NCI-H69 (cell line): ENCODE measurements around the gene PLCB3.
"Not testable (repeated sequence)": the region's sequence is repeated elsewhere in the genome, so short reads cannot be mapped to it uniquely, and the experiment has no call there.

Experiments used
- DNase-seq: peaks from one replicate; lab custom pipeline; 2025; lab: John Stamatoyannopoulos, UW

Gene PLCB3

DNA sequence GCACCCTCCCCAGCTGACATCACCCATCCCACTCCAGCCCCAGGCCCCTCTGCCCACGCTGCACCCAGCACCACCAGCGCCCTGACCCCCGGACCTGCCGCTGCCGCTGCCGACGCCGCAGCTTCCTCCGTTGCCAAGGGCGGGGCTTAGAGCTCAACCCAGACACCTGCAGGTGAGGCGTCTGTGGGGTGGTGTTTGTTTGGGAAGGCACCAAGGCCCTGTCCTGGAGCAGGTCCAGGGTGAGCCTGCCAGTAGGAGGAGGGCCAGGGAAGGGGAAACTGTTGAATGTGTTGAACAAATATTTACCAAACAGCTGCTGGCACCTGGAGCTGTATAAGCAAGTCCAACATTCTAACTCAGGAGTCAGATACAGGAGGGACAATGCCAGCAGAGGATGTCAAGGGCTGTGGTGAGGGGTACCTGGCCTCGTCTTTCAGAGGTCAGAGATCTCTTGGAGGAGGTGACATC lies 13.8 kb upstream of the PLCB3 start:
- DNase-seq = peak; percentile 97

DNA sequence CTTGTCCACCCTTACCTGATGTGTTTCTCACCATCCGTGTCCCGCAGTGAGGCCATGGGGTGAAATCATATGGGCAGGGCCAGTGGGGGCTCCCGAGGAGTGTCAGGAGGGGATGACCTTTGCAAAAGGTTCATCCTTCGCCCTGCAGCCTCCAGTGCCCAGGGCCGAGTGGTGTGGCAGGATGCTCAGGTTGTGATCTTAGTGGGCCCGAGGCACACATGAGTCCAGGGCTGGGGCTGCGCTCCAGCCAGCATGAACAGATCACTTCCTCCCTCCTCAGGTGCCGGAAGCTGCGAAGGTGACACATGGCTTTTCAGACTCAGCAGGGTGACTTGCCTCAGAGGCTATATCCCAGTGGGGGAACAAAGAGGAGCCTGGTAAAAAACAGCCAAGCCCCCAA lies 13.3 kb upstream of the PLCB3 start:
- peak; percentile 87 for DNase-seq

DNA sequence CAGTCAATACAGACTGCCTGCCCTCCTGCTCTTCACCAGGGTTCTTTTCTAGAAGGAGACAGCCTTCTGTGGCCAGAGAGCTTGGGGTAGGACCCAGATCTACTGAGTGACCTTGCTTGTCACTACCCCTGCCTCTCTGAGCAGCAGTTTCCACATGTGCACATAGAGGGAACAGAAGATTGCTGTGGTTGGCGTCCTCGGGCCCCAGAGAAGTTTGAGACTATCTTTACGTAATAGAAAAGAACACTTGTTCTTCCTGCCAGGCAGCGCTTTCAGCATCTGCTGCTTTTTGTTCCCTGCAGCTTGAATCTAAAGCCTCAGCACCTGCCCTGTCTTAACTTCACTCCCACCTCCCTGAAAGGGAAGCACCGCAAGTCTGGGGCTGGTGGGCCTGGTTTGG lies 12.3 kb upstream of the PLCB3 start:
- DNase-seq = no peak

DNA sequence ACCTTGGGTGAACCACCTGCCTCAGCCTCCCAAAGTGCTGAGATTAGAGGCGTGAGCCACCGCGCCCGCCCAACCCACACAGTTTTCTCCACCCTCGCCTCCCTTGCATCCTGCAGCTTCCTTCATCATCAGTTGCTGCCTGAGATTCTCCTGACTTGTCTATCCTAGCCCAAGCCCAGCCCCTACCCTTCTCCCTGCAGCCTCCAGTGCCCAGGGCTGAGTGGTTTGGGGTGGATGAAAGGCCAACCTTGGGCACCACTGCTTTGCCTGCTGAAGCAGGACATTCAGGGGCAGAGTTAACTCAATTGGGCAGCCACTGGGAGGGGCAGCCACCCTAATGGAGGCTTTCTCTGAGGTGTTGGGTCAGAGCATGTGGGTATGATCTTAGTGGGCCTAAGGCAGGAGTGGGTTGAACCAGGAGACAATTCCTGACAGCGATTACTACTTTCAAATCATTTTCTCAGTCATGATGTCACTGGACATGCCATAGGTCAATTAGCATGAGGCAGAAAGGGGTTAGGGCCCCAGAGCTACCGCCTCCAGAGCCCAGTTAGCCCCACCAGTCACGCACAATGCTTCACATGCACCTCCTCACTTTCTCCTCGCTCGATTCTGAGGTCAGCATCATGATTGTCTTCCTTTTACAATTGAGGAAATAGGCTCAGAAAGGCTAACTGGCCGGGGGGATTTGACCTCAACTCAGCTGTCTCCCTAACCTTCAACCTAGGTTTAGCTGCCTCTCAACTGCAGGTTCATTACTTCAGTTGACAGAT lies 11.5 kb upstream of the PLCB3 start:
- DNase-seq = no peak

DNA sequence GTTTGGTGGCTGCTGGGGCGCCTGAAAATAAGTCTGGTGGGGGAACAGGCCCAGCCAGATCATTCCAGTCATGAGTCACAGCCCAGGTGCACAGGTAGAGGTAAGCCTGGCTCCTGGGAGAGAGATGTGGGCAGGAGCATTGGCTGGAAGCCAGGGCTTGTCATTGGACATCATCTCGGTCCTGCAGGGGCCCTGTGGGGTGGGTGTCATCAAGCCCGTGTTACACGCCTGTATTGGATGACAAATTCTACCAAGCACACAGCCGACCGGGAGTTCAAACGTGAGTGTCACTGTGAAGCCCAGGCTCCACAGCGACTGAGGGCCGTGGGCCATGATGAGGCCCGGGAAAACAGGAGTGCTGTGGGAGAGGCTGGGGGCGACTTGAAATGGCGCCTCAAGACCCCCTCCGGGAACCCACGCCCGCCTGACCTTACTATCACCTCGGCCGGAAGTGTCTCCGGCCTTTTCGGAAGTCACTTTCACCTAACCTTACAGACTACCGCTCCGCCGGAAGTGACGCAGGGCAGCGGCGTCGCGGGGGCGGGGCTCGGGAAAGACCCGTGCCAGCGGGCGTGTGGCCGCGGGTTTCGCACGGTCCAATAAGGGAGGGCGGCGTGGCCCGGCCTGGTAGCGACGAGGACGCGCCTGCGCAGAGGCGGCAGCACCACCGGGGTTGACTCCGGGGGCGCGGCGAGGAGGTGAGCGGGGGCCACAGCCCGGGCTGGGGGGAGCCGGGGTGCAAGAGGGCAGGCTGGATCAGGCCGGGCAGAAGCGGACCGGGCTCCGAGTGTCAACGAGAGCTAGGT lies 10.7 kb upstream of the PLCB3 start, which contains the start of gene FKBP2:
Gene FKBP2 (plus strand): TSS at position 661 of the 806 bp plus-strand sequence. CDS start 1,293 bp downstream, outside the sequence.
- peak; percentile 99 for DNase-seq

DNA sequence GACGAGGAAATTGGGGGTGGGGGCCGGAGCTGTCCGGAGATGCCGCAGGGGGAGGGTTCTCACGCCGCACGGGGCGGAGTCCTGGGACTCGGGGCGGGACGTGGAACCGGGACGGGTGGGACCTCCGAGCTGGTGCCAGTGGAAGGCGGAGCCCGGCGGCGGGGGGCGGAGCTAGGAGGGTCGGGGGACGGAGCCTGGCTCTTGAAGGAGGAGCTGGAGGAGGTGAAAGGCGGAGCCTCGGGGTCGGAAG lies 10.2 kb upstream of the PLCB3 start:
- peak; percentile 99 for DNase-seq

DNA sequence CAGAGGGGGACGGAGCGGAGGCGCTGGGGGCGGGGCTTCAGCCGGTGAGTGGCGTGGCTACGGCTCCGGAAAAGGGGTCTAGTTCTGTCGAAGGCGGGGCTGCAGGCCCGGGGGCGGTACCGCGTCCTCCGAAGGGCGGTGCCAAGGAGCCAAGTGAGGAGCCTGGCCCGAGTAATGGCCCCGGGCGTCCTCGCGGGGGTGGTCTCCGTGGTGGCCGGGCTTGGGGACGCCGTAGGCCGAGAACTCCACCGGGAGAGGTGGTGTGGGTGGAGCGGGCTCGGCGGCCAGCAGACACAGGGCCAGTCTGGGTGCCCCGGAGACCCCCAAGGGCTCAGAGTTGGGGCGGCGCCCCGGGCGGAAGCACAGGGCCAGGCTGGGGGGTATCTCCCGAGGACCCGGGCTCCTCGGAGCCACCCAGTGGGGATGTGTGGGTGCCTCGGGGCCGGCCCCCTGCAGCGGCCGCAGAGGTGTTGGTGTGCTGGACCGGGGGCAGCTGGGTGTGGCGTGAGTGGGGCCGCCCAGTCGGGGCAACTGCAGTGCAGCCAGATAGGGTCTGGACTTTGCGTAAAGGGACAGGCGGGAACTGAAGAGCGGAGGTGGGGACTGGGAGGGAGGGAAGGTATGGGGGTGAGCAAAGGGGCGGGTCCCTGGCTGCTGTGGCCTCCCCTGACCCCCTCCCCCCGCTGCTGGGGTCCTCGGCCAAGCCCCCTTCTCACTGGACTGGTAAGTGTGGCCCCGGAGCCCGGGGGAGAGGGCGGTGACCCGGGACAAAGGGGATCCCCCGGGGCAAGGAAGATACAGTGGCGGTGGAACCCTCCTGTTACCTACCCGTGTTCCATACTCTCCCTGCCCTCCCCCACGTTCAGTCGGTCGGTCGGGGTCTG lies 9.6 kb upstream of the PLCB3 start:
- peak; percentile 71 for DNase-seq

DNA sequence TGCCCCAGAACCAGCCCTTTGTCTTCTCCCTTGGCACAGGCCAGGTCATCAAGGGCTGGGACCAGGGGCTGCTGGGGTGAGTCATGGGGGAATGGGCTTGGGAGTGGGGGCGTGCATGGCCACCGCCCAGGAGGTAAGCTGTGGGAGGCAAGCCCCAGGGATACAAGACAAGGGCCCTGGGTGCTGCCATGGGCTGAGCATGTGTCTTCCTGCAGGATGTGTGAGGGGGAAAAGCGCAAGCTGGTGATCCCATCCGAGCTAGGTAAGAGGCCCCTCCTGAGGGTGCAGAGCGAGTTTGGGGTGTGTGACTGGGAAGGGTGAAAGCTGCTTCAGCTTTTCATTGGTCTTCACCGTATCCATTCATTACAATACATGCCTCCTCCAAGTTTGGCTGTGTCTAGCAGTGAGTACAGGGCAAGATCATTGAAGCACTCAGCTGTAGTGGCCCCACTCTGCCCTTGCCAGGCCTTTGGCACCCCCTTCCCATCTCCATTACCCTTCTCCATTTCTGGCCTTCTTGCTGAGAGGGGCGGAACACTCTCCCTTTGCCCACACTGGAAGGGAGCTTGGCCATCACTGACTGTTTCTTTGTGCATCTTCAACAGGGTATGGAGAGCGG lies 8.0 kb upstream of the PLCB3 start:
- DNase-seq = no peak

DNA sequence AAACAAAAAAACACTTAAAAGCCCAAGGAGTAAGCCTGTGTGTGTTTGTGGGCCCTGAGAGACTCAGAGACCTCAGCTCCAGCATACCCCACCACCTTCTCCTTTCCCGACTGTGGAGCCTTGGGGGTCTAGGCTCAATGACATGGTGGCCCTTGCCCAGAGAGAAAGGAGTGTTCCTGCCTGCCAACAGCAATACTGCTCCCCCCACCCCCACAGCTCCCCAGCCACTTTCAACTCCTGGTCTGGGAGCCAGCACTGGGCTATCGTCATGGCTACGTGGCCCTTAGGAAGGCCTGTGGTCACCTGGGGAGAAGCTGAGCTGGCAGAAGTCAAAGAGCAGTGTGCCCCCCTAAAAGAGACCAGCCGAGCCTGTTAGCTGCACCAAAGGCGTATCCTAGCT lies 7.2 kb upstream of the PLCB3 start:
- no peak for DNase-seq

DNA sequence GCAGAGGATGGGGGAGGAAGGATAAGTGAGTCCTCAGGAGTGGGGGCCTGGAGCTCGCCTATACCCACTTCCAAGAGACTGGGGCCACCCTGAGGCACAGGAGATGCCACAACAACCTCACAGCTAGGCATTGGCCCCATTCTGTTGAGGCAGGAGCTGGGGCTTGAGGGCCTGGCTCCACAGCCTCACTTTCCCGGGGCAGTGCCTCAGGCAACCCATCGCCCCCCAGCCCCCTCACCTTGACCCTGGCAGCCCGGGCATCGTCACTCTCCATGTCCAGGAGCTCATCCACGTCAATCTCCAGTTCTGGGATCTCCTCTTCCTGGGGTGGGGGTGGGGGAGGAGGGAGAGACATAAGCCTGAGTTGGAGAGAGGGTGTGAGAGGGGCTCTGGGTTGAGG lies 6.4 kb upstream of the PLCB3 start:
- no peak for DNase-seq

DNA sequence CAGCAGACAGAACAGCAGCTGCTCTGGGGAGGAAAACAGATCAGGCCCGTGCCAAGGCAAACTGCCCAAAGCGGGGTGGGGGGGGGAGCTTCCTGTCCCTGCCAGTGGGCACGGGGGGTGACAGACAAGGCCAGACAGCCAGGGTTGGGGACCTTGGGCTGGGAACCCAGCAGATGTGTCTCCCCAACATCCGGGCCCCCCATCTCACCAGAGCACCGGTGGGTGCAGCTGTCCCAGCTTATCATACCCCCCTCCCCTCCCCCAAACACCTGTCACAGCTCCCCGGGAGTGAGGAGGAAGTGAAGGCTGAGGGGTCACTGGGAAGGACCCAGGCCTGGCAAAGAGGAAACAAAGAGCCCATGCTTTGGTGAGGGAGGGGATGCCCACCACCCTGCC lies 5.9 kb upstream of the PLCB3 start:
- DNase-seq = peak; percentile 77

DNA sequence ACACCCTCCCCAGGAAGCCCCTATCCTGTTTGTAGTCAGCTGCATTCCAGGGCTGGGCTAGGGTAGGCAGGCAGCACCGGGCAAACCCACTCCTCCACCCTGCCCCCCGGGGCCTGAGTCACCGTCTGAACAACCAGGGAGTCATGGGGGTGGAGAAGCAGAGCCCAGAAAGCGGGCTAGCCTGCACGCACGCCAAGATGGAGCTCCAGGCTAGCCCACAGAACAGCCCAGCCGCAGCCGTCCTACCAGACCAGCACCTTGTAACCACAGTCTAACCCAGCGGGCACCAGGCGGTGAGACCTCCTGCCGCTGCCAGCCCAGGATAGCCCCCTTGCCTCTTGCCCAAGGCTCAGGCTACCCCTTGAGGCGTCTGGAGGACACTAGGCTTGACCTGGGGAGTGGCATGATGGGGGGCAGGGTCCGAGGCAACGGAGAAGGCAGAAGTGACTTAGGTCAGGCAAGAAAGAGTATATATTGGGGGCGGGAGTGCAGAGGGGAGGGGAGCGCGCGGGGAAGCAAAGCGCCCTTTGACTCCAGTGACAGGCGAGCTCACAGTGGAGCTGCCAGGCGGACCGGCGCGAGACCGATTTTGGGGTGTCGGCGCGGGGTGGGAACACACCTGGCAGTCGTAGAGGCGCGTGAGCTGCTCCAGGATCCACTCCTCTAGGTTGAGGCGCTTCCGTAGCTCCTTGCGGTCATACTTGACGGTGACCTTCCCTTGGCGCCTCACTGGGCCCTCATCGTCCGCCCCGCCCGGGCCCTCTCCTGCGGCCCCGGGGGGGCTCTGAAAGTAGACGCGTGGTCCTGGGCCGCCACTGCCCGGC lies 5.3 kb upstream of the PLCB3 start:
- DNase-seq = peak; percentile 86

DNA sequence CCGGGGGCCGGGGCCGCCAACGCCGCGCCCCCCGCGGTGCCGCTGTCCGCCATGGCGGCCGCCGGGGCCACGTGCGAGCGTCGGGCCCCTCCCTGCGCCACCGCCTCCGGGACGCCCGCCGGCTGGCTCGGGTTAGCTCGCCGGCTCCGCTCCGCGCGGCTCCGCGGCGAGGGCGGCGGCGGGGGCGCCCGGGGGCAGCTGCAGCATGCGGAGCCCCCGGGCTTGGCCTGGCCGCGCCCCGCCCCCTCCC lies 4.8 kb upstream of the PLCB3 start:
- DNase-seq = not testable (repeated sequence)

DNA sequence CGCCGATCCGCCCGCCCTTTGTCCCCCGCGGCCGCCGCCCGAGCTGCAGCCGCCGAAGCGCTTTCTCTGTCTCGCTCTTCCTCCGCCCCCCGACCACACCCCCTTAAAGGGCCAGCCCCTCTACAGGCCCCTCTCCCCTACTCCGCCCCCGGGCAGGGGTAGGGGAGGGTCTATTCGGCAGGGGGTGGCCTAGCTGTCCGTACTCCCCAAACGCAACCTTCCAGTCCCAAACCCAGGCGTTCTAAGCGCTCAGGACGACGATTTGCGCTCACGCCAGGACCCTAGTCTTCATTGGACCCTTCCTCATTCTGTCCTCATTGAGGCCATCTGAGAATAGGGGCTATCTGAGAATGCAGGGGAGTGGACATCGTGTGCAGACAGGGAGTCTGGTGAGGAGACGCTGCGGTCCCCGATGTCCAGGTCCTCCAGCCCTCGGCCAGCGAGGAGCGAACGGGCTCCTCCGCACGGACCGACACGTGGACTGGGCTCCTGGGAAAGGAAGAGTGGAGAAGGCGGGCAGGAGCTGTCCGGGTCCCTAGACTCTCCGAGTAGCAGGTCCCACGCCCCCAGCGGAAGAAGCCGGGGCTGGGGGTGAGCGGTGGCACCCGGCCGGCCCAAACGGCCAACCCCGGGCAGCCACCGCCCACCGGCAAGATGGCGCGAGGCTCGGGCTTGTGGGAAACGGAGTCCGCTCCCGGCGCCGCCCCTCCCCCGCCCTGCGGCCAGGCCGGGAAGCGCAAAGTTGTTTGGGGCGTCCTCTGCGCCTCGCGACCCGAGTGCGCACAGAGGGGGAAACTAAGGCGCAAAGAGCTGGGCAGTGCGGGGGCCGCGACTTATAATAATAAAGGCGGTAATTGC lies 4.2 kb upstream of the PLCB3 start, which contains the start of gene PPP1R14B:
Gene PPP1R14B (minus strand): TSS at position 73 of the 858 bp plus-strand sequence. CDS start 270 bp downstream, outside the sequence.
- peak; percentile 96 for DNase-seq

DNA sequence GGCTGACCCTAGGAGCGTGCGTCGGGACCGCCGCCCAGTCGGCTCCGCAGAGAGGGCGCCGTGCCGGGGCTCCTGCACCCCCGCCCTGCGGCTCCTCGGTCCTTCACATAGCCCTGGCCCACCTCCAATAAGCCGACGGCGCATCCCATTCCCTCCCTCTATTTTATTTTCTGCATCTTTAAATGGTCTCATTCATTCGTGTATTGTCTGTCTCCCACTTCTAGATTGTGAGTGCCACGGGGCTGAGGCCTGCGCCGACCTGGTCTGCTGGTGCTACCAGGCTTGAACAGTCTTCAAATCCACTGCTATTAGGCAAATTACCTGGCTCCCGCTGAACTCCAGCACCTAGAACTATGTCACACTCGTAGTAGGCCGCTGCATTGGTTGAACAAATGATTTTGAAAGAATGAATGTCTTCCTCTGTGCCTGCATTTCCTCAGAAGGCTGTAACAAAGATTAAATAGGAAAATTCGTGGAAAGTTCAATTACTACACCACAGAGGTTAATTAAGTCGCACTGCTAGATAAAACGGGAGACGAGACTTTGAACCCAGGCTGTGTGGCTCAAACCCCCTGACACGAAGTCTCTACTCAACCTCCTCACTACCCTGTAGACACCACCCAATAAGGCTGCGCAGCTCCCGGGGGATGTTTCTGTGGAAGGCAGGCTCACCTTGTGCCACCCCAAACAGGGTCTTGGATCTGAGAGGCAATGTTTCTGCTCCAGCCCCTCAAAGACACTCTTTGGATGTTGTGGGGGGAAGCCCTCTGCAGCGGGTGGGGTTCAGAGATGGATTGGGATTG lies 3.4 kb upstream of the PLCB3 start:
- DNase-seq = no peak

DNA sequence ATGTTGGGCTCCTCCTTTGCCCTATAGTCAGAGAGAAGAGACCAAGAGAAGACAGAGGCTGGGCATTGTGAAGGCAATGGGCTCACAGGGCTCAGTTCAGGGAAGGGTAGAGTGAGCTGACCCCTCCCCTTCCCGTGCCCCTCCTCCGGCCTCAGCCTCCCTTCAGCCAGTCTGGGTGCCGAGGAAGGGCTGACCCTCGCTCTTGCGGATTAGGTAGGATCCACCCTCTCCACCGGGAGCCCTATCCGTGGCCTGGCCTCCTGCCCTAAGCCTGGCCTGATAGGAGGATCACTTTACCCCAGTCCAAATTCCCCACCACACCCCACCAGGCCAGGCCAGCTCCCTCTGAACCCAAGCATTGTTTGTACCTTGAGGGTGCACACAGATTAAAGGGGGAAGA lies 2.8 kb upstream of the PLCB3 start:
- no peak for DNase-seq

DNA sequence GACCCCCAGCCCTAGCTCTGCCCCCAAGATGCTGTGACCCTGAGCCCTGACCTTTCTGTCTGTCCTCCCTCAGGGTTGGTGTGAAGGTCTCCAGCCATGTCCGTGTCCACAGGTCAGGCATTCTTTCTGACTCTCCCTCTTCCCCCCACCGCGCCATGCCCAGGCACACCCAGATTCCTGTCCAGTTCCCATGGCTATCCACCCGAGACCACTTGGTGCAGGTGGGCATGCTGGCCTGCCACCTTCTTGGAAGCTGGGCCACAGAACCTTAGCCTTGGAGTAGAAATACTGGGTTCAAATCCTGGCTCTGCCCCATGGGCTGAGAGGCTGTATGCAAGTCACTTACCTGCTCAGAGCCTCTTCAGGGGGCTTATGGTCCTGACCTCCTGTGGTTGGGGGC lies 2.3 kb upstream of the PLCB3 start:
- DNase-seq = no peak

DNA sequence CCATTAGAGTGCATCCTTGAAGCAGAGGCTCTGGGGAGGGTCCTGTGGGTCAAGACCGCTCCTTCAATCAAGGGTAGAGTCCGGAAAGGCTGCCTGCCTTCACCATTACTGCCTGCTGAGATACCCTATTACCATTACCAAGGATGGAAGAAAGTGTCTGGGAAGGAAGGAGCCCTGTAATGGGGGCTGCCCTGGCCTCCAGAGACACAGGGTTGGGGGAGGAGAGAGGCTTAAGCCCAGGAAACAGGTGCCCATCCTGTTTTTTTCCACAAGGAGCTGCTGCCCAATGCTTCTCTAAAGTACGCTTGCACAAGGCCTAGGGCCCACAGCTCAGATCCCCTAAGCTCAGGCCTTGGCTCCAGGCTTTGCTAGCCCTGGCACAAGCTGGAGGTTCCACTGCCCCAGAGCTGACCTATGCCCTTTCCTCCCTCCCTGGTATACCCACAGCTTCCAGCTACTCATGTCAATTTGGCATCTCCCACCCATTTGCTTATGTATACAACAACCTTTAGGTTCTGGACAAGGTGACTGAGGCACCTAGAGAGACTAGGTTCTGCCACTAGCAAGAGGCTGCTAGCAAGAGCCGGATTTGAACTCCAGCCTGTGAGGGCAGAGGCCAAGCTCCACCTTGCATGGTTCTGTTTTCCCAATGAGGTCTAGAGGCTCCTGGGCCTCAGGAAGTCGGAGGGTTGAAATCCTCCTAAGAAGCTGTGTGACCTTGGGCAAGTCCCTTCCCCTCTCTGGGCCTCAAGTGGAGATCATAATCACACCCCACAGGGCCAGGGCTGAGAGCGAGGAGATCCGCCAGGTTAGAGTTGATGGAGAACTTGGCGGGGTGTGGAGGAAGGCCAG lies 1.5 kb upstream of the PLCB3 start:
- DNase-seq = no peak
